ENCODE results near the gene IFIH1.

IFIH1 gene

GRCh38 chr2:162297925-162298552, 20.4 kb downstream of the IFIH1 start:
- no peak for ATAC-seq
- DNase-seq, result peak; percentile 56
- H3K27ac Mint-ChIP-seq, result no peak overlapping the region
- H3K4me1 Mint-ChIP-seq, result no peaks in the 10 kb centered on the region
- no peak overlapping the region for H3K4me3 Mint-ChIP-seq
- H3K36me3 Mint-ChIP-seq (ENCODE audit: low read depth), result no peaks in the 10 kb centered on the region
- no peaks in the 10 kb centered on the region for H3K9me3 Mint-ChIP-seq
- H3K27me3 Mint-ChIP-seq, result no peaks in the 10 kb centered on the region

- no peak overlapping the region for H3K4me3 Mint-ChIP-seq
- no peaks in the 10 kb centered on the region for H3K27me3 Mint-ChIP-seq
- H3K36me3 Mint-ChIP-seq (ENCODE audit: low read depth), result peaks cover 3% of the 10 kb centered on the region
- H3K27ac Mint-ChIP-seq, result no peak overlapping the region
- ATAC-seq (no peak), DNase-seq (no peak)
- no peaks in the 10 kb centered on the region for H3K9me3 Mint-ChIP-seq
- no peaks in the 10 kb centered on the region for H3K4me1 Mint-ChIP-seq
Observed at GRCh38 chr2:162295009-162295408, 23.5 kb downstream of the IFIH1 start.

GRCh38 chr2:162293122-162293786, 25.2 kb downstream of the IFIH1 start:
- DNase-seq, result no peak
- Mint-ChIP-seq H3K36me3 (ENCODE audit: low read depth) (peaks cover 5% of the 10 kb centered on the region), H3K27me3 (no peaks in the 10 kb centered on the region)

GRCh38 chr2:162291748-162292147, 26.7 kb downstream of the IFIH1 start:
- ATAC-seq (no peak), DNase-seq (no peak)
- Mint-ChIP-seq H3K4me1 (no peaks in the 10 kb centered on the region), H3K4me3 (no peak overlapping the region), H3K27ac (no peak overlapping the region), H3K9me3 (no peaks in the 10 kb centered on the region), H3K36me3 (ENCODE audit: low read depth) (peaks cover 5% of the 10 kb centered on the region), H3K27me3 (no peaks in the 10 kb centered on the region)

More at GRCh38 chr2:162293122-162293786, 25.2 kb downstream of the IFIH1 start:
- Mint-ChIP-seq H3K27ac (no peak overlapping the region), H3K4me1 (no peaks in the 10 kb centered on the region), H3K4me3 (no peak overlapping the region), H3K9me3 (no peaks in the 10 kb centered on the region)
- no peak for ATAC-seq

GRCh38 chr2:162282765-162283425, 35.6 kb downstream of the IFIH1 start:
- Mint-ChIP-seq H3K4me1 (no peaks in the 10 kb centered on the region), H3K36me3 (ENCODE audit: low read depth) (peaks cover 18% of the 10 kb centered on the region), H3K27ac (no peak overlapping the region), H3K27me3 (no peaks in the 10 kb centered on the region), H3K4me3 (no peak overlapping the region), H3K9me3 (no peaks in the 10 kb centered on the region)
- ATAC-seq, result no peak
- no peak for DNase-seq

GRCh38 chr2:162280654-162281053, 37.8 kb downstream of the IFIH1 start:
- DNase-seq (no peak), ATAC-seq (no peak)
- Mint-ChIP-seq H3K27me3 (no peaks in the 10 kb centered on the region), H3K36me3 (ENCODE audit: low read depth) (peaks cover 27% of the 10 kb centered on the region), H3K9me3 (no peaks in the 10 kb centered on the region), H3K27ac (no peak overlapping the region), H3K4me3 (no peak overlapping the region), H3K4me1 (no peaks in the 10 kb centered on the region)

GRCh38 chr2:162277381-162277780, 41.1 kb downstream of the IFIH1 start:
- no peaks in the 10 kb centered on the region for H3K9me3 Mint-ChIP-seq
- H3K4me1 Mint-ChIP-seq, result no peaks in the 10 kb centered on the region
- no peak overlapping the region for H3K27ac Mint-ChIP-seq
- DNase-seq, result no peak
- peaks cover 32% of the 10 kb centered on the region for H3K36me3 Mint-ChIP-seq (ENCODE audit: low read depth)
- no peak for ATAC-seq
- H3K27me3 Mint-ChIP-seq, result no peaks in the 10 kb centered on the region
- no peak overlapping the region for H3K4me3 Mint-ChIP-seq

- H3K4me3 Mint-ChIP-seq, result no peak overlapping the region
- no peaks in the 10 kb centered on the region for H3K4me1 Mint-ChIP-seq
- ATAC-seq, result no peak
- H3K36me3 Mint-ChIP-seq (ENCODE audit: low read depth), result peaks cover 40% of the 10 kb centered on the region
- no peaks in the 10 kb centered on the region for H3K9me3 Mint-ChIP-seq
- no peak overlapping the region for H3K27ac Mint-ChIP-seq
- DNase-seq, result no peak
- no peaks in the 10 kb centered on the region for H3K27me3 Mint-ChIP-seq
Observed at GRCh38 chr2:162267996-162268395, 50.5 kb downstream of the IFIH1 start.

- Mint-ChIP-seq H3K9me3 (no peaks in the 10 kb centered on the region), H3K27ac (no peak overlapping the region), H3K4me3 (no peak overlapping the region), H3K36me3 (ENCODE audit: low read depth) (peaks cover 39% of the 10 kb centered on the region), H3K27me3 (no peaks in the 10 kb centered on the region), H3K4me1 (no peaks in the 10 kb centered on the region)
- DNase-seq (no peak), ATAC-seq (no peak)
Observed at GRCh38 chr2:162267496-162267895, 51.0 kb downstream of the IFIH1 start.

- H3K27ac Mint-ChIP-seq, result no peak overlapping the region
- H3K27me3 Mint-ChIP-seq, result no peaks in the 10 kb centered on the region
- ATAC-seq (no peak), DNase-seq (no peak)
- no peaks in the 10 kb centered on the region for H3K9me3 Mint-ChIP-seq
- no peak overlapping the region for H3K4me3 Mint-ChIP-seq
- peaks cover 32% of the 10 kb centered on the region for H3K36me3 Mint-ChIP-seq (ENCODE audit: low read depth)
- H3K4me1 Mint-ChIP-seq, result peaks cover 6% of the 10 kb centered on the region
Observed at GRCh38 chr2:162266460-162266760, 52.1 kb downstream of the IFIH1 start.

GRCh38 chr2:162265666-162266459, 52.6 kb downstream of the IFIH1 start:
- Mint-ChIP-seq H3K27ac (no peak overlapping the region), H3K27me3 (no peaks in the 10 kb centered on the region), H3K4me1 (peaks cover 11% of the 10 kb centered on the region), H3K4me3 (no peak overlapping the region), H3K36me3 (ENCODE audit: low read depth) (peaks cover 29% of the 10 kb centered on the region), H3K9me3 (no peaks in the 10 kb centered on the region)
- ATAC-seq (no peak), DNase-seq (no peak)

- DNase-seq (peak; percentile 2), ATAC-seq (peak; percentile 62)
- Mint-ChIP-seq H3K27me3 (no peaks in the 10 kb centered on the region), H3K9me3 (no peaks in the 10 kb centered on the region), H3K27ac (no peak overlapping the region), H3K4me1 (peaks cover 11% of the 10 kb centered on the region), H3K4me3 (no peak overlapping the region), H3K36me3 (ENCODE audit: low read depth) (peaks cover 6% of the 10 kb centered on the region)
Observed at GRCh38 chr2:162261032-162261945, 57.2 kb downstream of the IFIH1 start.

GRCh38 chr2:162258686-162259085, 59.8 kb downstream of the IFIH1 start:
- DNase-seq (no peak), ATAC-seq (no peak)
- peaks cover 11% of the 10 kb centered on the region for H3K4me1 Mint-ChIP-seq
- H3K27ac Mint-ChIP-seq, result no peak overlapping the region
- H3K36me3 Mint-ChIP-seq (ENCODE audit: low read depth), result no peaks in the 10 kb centered on the region
- H3K9me3 Mint-ChIP-seq, result no peaks in the 10 kb centered on the region
- H3K4me3 Mint-ChIP-seq, result no peak overlapping the region
- H3K27me3 Mint-ChIP-seq, result no peaks in the 10 kb centered on the region

- no peak for DNase-seq
- no peak for ATAC-seq
Observed at GRCh38 chr2:162258169-162258568, 60.3 kb downstream of the IFIH1 start.

More at GRCh38 chr2:162258169-162258568, 60.3 kb downstream of the IFIH1 start:
- Mint-ChIP-seq H3K36me3 (ENCODE audit: low read depth) (no peaks in the 10 kb centered on the region), H3K27ac (no peak overlapping the region), H3K4me3 (no peak overlapping the region), H3K27me3 (no peaks in the 10 kb centered on the region), H3K4me1 (peaks cover 11% of the 10 kb centered on the region), H3K9me3 (no peaks in the 10 kb centered on the region)
